Neutrophil (primary cell): ENCODE data around the gene ENOPH1.

Experiments
- H3K27ac ChIP-seq: fragments of 200-600 bp; sonication (generic); 2 replicates; pipeline ENCODE4 v1.5.1; 2016; ENCODE audit warnings: mild to moderate bottlenecking, moderate library complexity
- H3K27me3 ChIP-seq: fragments of 200-600 bp; sonication (generic); 2 replicates; pipeline ENCODE4 v1.6.0; 2016; ENCODE audit warnings: mild to moderate bottlenecking
- H3K36me3 ChIP-seq: fragments of 200-600 bp; sonication (generic); 2 replicates; pipeline ENCODE4 v1.5.1; 2017
- H3K4me1 ChIP-seq, 2 experiments: fragments of 200-600 bp in 1 of 2; sonication (generic) in 1 of 2; 1 replicate in 1 of 2; 2 replicates in 1 of 2; pipeline versions ENCODE4 v1.5.1 to v1.6.1; 2013 to 2016; ENCODE audit warnings: low read depth in 1 of 2, low read length in 1 of 2, mild to moderate bottlenecking in 1 of 2, moderate library complexity in 1 of 2; ENCODE audit not compliant: control insufficient read depth in 1 of 2, insufficient read depth in 1 of 2
- H3K4me3 ChIP-seq, 2 experiments: fragments of 200-600 bp in 1 of 2; sonication (generic) in 1 of 2; 1 replicate in 1 of 2; 2 replicates in 1 of 2; pipeline ENCODE4 v1.5.1; 2013 to 2016; ENCODE audit warnings: low read depth in 1 of 2, low read length in 1 of 2, mild to moderate bottlenecking in 1 of 2, moderate library complexity in 1 of 2
- H3K9me3 ChIP-seq: fragments of 200-600 bp; sonication (generic); 2 replicates; pipeline ENCODE4 v1.5.1; 2016
- CTCF ChIP-seq: fragments of 200-600 bp; sonication (generic); IDR thresholded peaks from 2 replicates; pipeline ENCODE4 v1.5.1; 2016; ENCODE audit warnings: antibody characterized with exemption

Gene ENOPH1

GRCh38 chr4:82434949-82435348 lies 4.6 kb downstream of the ENOPH1 start:
- no peak for TF ChIP-seq CTCF
- H3K9me3 ChIP-seq: no peaks in the 10 kb centered on the region
- H3K4me1 ChIP-seq: peaks cover 15 to 16% of the 10 kb centered on the region in 2 experiments
- no peak overlapping the region for H3K27ac ChIP-seq
- H3K36me3 ChIP-seq: no peaks in the 10 kb centered on the region
- no peaks in the 10 kb centered on the region for H3K27me3 ChIP-seq
- H3K4me3 ChIP-seq: no peak overlapping the region

GRCh38 chr4:82436130-82436529 lies 5.7 kb downstream of the ENOPH1 start:
- H3K27ac ChIP-seq: no peak overlapping the region
- H3K9me3 ChIP-seq: no peaks in the 10 kb centered on the region
- H3K27me3 ChIP-seq: no peaks in the 10 kb centered on the region
- H3K36me3 ChIP-seq: no peaks in the 10 kb centered on the region
- TF ChIP-seq CTCF: no peak
- H3K4me3 ChIP-seq: no peak overlapping the region
- peaks cover 10 to 11% of the 10 kb centered on the region in 2 experiments for H3K4me1 ChIP-seq

- peaks cover 6% of the 10 kb centered on the region in 2 experiments for H3K4me1 ChIP-seq
- no peak overlapping the region for H3K4me3 ChIP-seq
- H3K27me3 ChIP-seq: no peaks in the 10 kb centered on the region
- TF ChIP-seq CTCF: no peak
- H3K36me3 ChIP-seq: no peaks in the 10 kb centered on the region
- H3K27ac ChIP-seq: no peak overlapping the region
- no peaks in the 10 kb centered on the region for H3K9me3 ChIP-seq
Observed at GRCh38 chr4:82436780-82437179, 6.4 kb downstream of the ENOPH1 start.

- Histone ChIP-seq H3K36me3 (no peaks in the 10 kb centered on the region), H3K4me3 (no peak overlapping the region), H3K4me1 (peaks cover 5 to 6% of the 10 kb centered on the region in 2 experiments), H3K27ac (no peak overlapping the region), H3K27me3 (no peaks in the 10 kb centered on the region), H3K9me3 (no peaks in the 10 kb centered on the region)
- TF ChIP-seq CTCF: no peak
Observed at GRCh38 chr4:82437285-82438005, 7.1 kb downstream of the ENOPH1 start.

GRCh38 chr4:82439088-82439487 lies 8.7 kb downstream of the ENOPH1 start:
- no peaks in the 10 kb centered on the region for H3K36me3 ChIP-seq
- no peak for TF ChIP-seq CTCF

More at GRCh38 chr4:82439088-82439487, 8.7 kb downstream of the ENOPH1 start:
- H3K4me1 ChIP-seq: peaks cover 0 to 6% of the 10 kb centered on the region in 2 experiments
- no peaks in the 10 kb centered on the region for H3K27me3 ChIP-seq
- no peak overlapping the region for H3K27ac ChIP-seq
- H3K4me3 ChIP-seq: no peak overlapping the region
- H3K9me3 ChIP-seq: no peaks in the 10 kb centered on the region
